Measurements from ENCODE around the gene PPRC1. TPM values are rescaled to one million over a fixed set of nuclear protein-coding genes. Genes with fewer than 3 reads are reported as not detected.

The PPRC1 gene
- total RNA-seq, result 10 to 100 TPM; 41.3 to 42.9 TPM

GRCh38 chr10:102132563-102133372, at the start of gene PPRC1:
PPRC1 (plus strand) TSS chr10:102133040; CDS start chr10:102133069, 29 bp downstream.

GRCh38 chr10:102120142-102120990, 12.5 kb upstream of the PPRC1 start, which contains the start of gene LDB1:
LDB1 (minus strand) TSS chr10:102120368; CDS start chr10:102120110, 258 bp downstream.

GRCh38 chr10:102151774-102152544, 19.1 kb downstream of the PPRC1 start, which contains the start of gene NOLC1:
NOLC1 (plus strand) TSS chr10:102152389; CDS start chr10:102152411, 22 bp downstream.

Other genes starting within 250 kb of the PPRC1 start
- gene ARMH3, start 76.9 kb upstream of the PPRC1 start, total RNA-seq, result 10 to 100 TPM; 24.0 to 26.4 TPM
- 10 to 100 TPM; 22.7 to 23.9 TPM for gene HPS6, start 67.7 kb upstream of the PPRC1 start, total RNA-seq
- 10 to 100 TPM; 92.9 to 93.7 TPM for gene LDB1, start 12.7 kb upstream of the PPRC1 start, total RNA-seq
- 10 to 100 TPM; 75.2 to 76.6 TPM for gene NOLC1, start 19.3 kb downstream of the PPRC1 start, total RNA-seq
- not detected for gene ELOVL3, start 93.3 kb downstream of the PPRC1 start, total RNA-seq
- gene PITX3, start 108.5 kb downstream of the PPRC1 start, total RNA-seq, result not detected
- 10 to 100 TPM; 36.8 to 37.7 TPM for gene GBF1, start 112.5 kb downstream of the PPRC1 start, total RNA-seq

Measured in activated naive CD4-positive, alpha-beta T cell treated with anti-CD3 and anti-CD28 coated beads, Interleukin-2, amount 10 ng/mL, durations not matched to agents 5 hours and 36 hours (primary cell).